Mesenchymal stem cell (in vitro differentiated cells and primary cell): ENCODE data around the gene ATP5ME.
A peak's percentile ranks its signal among the peaks of the same experiment; 100 is the strongest.
"Not testable (repeated sequence)": the region's sequence is repeated elsewhere in the genome, so short reads cannot be mapped to it uniquely, and the experiment has no call there.

ENCODE experiments used
- DNase-seq: peaks from one replicate; pipeline ENCODE4 v3.0.0-alpha.2; 2013
- H2AFZ ChIP-seq: one replicate; pipeline ENCODE4 v1.6.1; 2013; ENCODE audit warnings: low read depth, mild to moderate bottlenecking, control low read depth, inconsistent platforms, low read length, moderate library complexity
- H2AK5ac ChIP-seq: 2 replicates; pipeline ENCODE4 v1.6.1; 2013; ENCODE audit warnings: low read length, moderate library complexity, mild to moderate bottlenecking, inconsistent platforms; ENCODE audit not compliant: severe bottlenecking
- H2BK120ac ChIP-seq: one replicate; pipeline ENCODE4 v1.6.1; 2013; ENCODE audit warnings: low read depth, mild to moderate bottlenecking, inconsistent platforms, low read length, moderate library complexity
- H2BK12ac ChIP-seq, 2 experiments: one replicate each; pipeline ENCODE4 v1.6.1; 2013; ENCODE audit warnings: inconsistent platforms in 2 of 2, low read length in 2 of 2, mild to moderate bottlenecking in 2 of 2, moderate library complexity in 2 of 2, control low read depth in 1 of 2
- H2BK15ac ChIP-seq: one replicate; pipeline ENCODE4 v1.6.1; 2013; ENCODE audit warnings: mild to moderate bottlenecking, low read depth, inconsistent platforms; ENCODE audit not compliant: poor library complexity, severe bottlenecking
- H2BK5ac ChIP-seq: 2 replicates; pipeline ENCODE4 v1.6.1; 2013; ENCODE audit warnings: low read depth, mild to moderate bottlenecking, low read length, control low read depth, inconsistent platforms; ENCODE audit not compliant: poor library complexity, severe bottlenecking
- H3K14ac ChIP-seq, 2 experiments: one replicate each; pipeline ENCODE4 v1.6.1; 2013; ENCODE audit warnings: inconsistent platforms in 2 of 2, low read length in 2 of 2, control low read depth in 1 of 2, mild to moderate bottlenecking in 1 of 2, moderate library complexity in 1 of 2
- H3K18ac ChIP-seq, 2 experiments: one replicate each; pipeline ENCODE4 v1.6.1; 2013; ENCODE audit warnings: inconsistent platforms in 2 of 2, low read length in 2 of 2, control low read depth in 1 of 2, low read depth in 1 of 2, mild to moderate bottlenecking in 1 of 2
- H3K23ac ChIP-seq, 2 experiments: one replicate each; pipeline ENCODE4 v1.6.1; 2013; ENCODE audit warnings: inconsistent platforms in 2 of 2, low read length in 2 of 2, mild to moderate bottlenecking in 2 of 2, moderate library complexity in 2 of 2, control low read depth in 1 of 2
- H3K27ac ChIP-seq: 2 replicates; pipeline ENCODE4 v1.5.1; 2013; ENCODE audit warnings: mild to moderate bottlenecking, moderate library complexity, low read length, control low read depth, inconsistent platforms; ENCODE audit not compliant: poor library complexity, severe bottlenecking
- H3K27me3 ChIP-seq, 2 experiments: 2 replicates each; pipeline versions ENCODE4 v1.6.1 to v1.7.0; 2013; ENCODE audit warnings: low read length in 2 of 2, mild to moderate bottlenecking in 2 of 2, moderate library complexity in 2 of 2, control low read depth in 1 of 2, inconsistent platforms in 1 of 2; ENCODE audit not compliant: control insufficient read depth in 1 of 2, insufficient read depth in 1 of 2
- H3K36me3 ChIP-seq, 2 experiments: 2 replicates each; pipeline versions ENCODE4 v1.6.1 to v1.7.0; 2013; ENCODE audit warnings: low read length in 2 of 2, control low read depth in 1 of 2, inconsistent platforms in 1 of 2, low read depth in 1 of 2, mild to moderate bottlenecking in 1 of 2; ENCODE audit not compliant: insufficient read depth in 2 of 2, control insufficient read depth in 1 of 2
- H3K4ac ChIP-seq, 2 experiments: one replicate each; pipeline ENCODE4 v1.6.1; 2013; ENCODE audit warnings: inconsistent platforms in 2 of 2, low read length in 2 of 2, mild to moderate bottlenecking in 2 of 2, moderate library complexity in 2 of 2, control low read depth in 1 of 2, low read depth in 1 of 2
- H3K4me1 ChIP-seq: 2 replicates; pipeline ENCODE4 v1.6.1; 2013; ENCODE audit warnings: low read depth, low read length, control low read depth; ENCODE audit not compliant: control insufficient read depth, insufficient read depth
- H3K4me2 ChIP-seq: 2 replicates; pipeline ENCODE4 v1.6.1; 2013; ENCODE audit warnings: low read length, mild to moderate bottlenecking, inconsistent platforms; ENCODE audit not compliant: poor library complexity, severe bottlenecking
- H3K4me3 ChIP-seq, 2 experiments: 2 replicates each; pipeline versions ENCODE4 v1.5.1 to v1.7.0; 2013; ENCODE audit warnings: low read length in 2 of 2, mild to moderate bottlenecking in 2 of 2, control low read depth in 1 of 2, low read depth in 1 of 2; ENCODE audit not compliant: insufficient read depth in 1 of 2
- H3K79me1 ChIP-seq: replicated peaks from 2 replicates; pipeline ENCODE4 v1.6.1; 2013; ENCODE audit warnings: mild to moderate bottlenecking, control low read depth, low read length, inconsistent platforms; ENCODE audit not compliant: poor library complexity, severe bottlenecking
- H3K9ac ChIP-seq: 2 replicates; pipeline ENCODE4 v1.7.0; 2013; ENCODE audit warnings: mild to moderate bottlenecking, low read length, moderate library complexity
- H3K9me3 ChIP-seq: 2 replicates; pipeline ENCODE4 v1.7.0; 2013; ENCODE audit warnings: mild to moderate bottlenecking, low read length; ENCODE audit not compliant: control insufficient read depth
- H4K8ac ChIP-seq: one replicate; pipeline ENCODE4 v1.6.1; 2013; ENCODE audit warnings: inconsistent platforms, mild to moderate bottlenecking, low read length, moderate library complexity
- H4K91ac ChIP-seq: one replicate; pipeline ENCODE4 v1.6.1; 2013; ENCODE audit warnings: mild to moderate bottlenecking, low read length, inconsistent platforms
- WGBS: methylation state at CpG from one replicate; pipeline ENCODE4 v1.1.7; 2013; ENCODE audit warnings: mixed read lengths; 5-methylcytosine and 5-hydroxymethylcytosine counted together

ATP5ME gene

DNA sequence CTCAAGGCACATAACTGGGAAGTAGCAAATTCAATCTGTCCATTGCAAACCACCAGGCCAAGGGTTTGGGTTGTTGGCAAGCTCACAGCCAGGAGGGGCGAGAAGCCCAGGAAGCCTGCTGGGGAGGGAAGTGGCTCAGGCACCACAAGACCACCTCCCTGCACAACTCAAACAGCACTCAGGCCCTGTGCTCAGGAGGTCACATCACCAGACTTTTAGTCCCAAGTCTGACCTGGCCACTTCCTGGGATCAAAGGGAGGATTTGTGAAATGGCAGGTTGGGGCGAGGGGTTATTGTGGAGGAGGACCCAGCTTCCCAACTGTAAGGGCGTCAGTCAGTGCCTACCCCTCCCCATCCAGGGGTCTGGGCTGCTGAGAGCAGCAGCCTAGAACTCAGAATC lies 2.3 kb downstream of the ATP5ME start:
- Histone ChIP-seq H2BK5ac (no peak overlapping the region), H3K4ac (no peak overlapping the region), H2BK12ac (no peak overlapping the region), H3K27me3 (peaks cover 0 to 9% of the 10 kb centered on the region in 2 experiments), H2AK5ac (no peak overlapping the region), H3K27ac (no peak overlapping the region), H3K14ac (no peak overlapping the region), H2BK120ac (no peak overlapping the region), H3K23ac (no peak overlapping the region), H2AFZ (no peak overlapping the region), H3K4me3 (no peak overlapping the region), H3K18ac (no peak overlapping the region), H3K4me1 (peaks cover 19% of the 10 kb centered on the region), H3K9ac (no peak overlapping the region), H3K9me3 (no peaks in the 10 kb centered on the region), H2BK15ac (no peak overlapping the region), H3K4me2 (no peak overlapping the region), H3K79me1 (peaks cover 27% of the 10 kb centered on the region), H4K8ac (peak overlapping the region; percentile 29), H4K91ac (no peak overlapping the region), H3K36me3 (peaks cover 23 to 39% of the 10 kb centered on the region in 2 experiments)
- DNase-seq: no peak
- 95% methylated on average over 2 of the region's 3 CpGs for WGBS

DNA sequence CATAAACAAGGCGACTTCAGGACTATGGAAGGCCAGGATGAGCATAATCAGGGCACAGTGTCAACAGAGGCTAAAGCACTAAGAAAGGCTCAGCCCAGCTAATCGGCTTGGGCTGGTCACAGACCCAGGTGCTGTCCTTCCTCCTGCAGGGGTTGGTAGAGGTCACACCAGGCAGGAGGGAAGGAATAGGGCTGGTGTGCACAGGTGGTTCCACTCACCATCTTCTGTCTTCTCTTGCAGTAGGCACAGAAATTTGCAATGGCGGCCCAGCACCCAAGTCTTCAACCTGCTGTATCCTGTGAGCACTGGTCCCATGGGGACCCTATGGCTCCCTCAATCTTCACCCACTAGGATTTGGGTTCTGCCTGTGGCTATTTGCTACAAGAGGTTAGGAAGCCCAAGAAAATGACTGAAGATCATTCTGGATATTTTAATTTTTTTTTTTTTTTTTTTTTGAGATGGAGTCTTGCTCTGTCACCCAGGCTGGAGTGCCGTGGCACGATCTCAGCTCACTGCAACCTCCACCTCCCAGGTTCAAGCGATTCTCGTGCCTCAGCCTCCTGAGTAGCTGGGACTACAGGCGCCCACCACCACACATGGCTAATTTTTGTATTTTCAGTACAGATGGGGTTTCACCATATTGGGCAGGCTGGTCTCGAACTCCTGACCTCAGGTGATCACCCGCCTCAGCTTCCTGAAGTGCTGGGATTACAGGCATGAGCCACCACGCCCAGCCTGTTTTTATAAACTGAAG lies 4.1 kb downstream of the ATP5ME start:
- H3K23ac ChIP-seq, H3K4ac ChIP-seq, H2BK12ac ChIP-seq, H3K9ac ChIP-seq, H3K18ac ChIP-seq, DNase-seq, H2AK5ac ChIP-seq, H3K27ac ChIP-seq, H4K91ac ChIP-seq, H2BK5ac ChIP-seq, H3K14ac ChIP-seq, H3K4me2 ChIP-seq, H2AFZ ChIP-seq, H4K8ac ChIP-seq, H3K9me3 ChIP-seq, H2BK120ac ChIP-seq, H3K4me3 ChIP-seq, H2BK15ac ChIP-seq: not testable (repeated sequence)
- 98% methylated on average over 10 of the region's 11 CpGs for WGBS
- Histone ChIP-seq H3K4me1 (peaks cover 11% of the 10 kb centered on the region), H3K79me1 (peaks cover 20% of the 10 kb centered on the region), H3K27me3 (peaks cover 0 to 27% of the 10 kb centered on the region in 2 experiments), H3K36me3 (peaks cover 23% of the 10 kb centered on the region in 2 experiments)

DNA sequence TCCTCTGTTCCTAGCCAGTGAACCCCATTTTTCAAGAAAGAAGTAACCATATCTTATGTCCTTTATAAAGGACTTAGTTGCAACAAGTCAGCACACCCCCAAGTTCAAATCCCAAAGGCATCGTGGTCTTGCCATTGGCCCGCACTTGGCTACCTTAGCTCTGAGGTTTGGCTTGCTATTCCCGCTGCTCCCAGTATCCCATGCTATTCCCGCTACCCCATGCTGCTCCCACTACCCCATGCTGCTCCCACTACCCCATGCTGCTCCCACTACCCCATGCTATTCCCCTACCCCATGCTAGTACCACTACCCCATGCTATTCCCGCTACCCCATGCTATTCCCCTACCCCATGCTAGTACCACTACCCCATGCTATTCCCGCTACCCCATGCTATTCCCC lies 5.9 kb downstream of the ATP5ME start:
- H2BK5ac ChIP-seq, H3K4me2 ChIP-seq, H3K4me3 ChIP-seq, H3K4ac ChIP-seq, H2AK5ac ChIP-seq, H2AFZ ChIP-seq, H3K18ac ChIP-seq, H3K9ac ChIP-seq, H2BK12ac ChIP-seq, DNase-seq, H3K27ac ChIP-seq, H2BK15ac ChIP-seq, H3K23ac ChIP-seq, H3K14ac ChIP-seq, H2BK120ac ChIP-seq, H4K8ac ChIP-seq, H3K9me3 ChIP-seq, H4K91ac ChIP-seq: not testable (repeated sequence)
- 97% methylated on average over 6 of the region's 6 CpGs for WGBS
- peaks cover 12% of the 10 kb centered on the region for H3K4me1 ChIP-seq
- H3K36me3 ChIP-seq: peaks cover 23% of the 10 kb centered on the region in 2 experiments
- H3K27me3 ChIP-seq: peaks cover 0 to 42% of the 10 kb centered on the region in 2 experiments
- peaks cover 14% of the 10 kb centered on the region for H3K79me1 ChIP-seq

DNA sequence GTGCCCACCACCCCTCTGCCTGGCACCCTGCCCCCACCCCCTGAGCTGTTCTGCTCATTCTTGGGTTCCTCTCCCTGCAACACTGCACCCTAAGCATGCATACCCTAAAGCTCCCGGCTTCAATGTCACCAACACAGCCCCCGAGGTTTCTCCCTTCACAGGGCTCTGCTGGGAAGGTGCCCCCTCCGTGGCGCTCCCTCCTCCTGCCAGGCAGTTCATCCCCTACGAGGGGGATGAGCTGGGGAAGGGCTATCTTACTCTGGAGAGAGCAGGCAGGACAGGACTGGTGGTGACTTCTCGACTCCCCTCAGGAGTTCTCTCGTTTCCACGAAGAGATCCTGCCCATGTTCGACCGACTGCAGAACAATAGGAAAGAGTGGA lies 6.5 kb downstream of the ATP5ME start:
- Histone ChIP-seq H2AFZ (no peak overlapping the region), H3K4ac (no peak overlapping the region), H2BK120ac (no peak overlapping the region), H4K8ac (no peak overlapping the region), H2BK5ac (no peak overlapping the region), H3K27me3 (peaks cover 0 to 47% of the 10 kb centered on the region in 2 experiments), H3K79me1 (peaks cover 11% of the 10 kb centered on the region), H3K14ac (no peak overlapping the region), H3K9ac (no peak overlapping the region), H3K4me2 (no peak overlapping the region), H3K23ac (no peak overlapping the region), H3K27ac (no peak overlapping the region), H2BK12ac (no peak overlapping the region), H3K4me1 (peaks cover 9% of the 10 kb centered on the region), H3K4me3 (no peak overlapping the region), H2BK15ac (no peak overlapping the region), H2AK5ac (no peak overlapping the region), H3K18ac (no peak overlapping the region), H4K91ac (no peak overlapping the region), H3K9me3 (no peaks in the 10 kb centered on the region), H3K36me3 (peaks cover 18 to 22% of the 10 kb centered on the region in 2 experiments)
- DNase-seq: no peak
- WGBS: 75% methylated on average over 10 of the region's 10 CpGs
